GM21367 (cell line): ENCODE results near the gene OR4D2.
"Not testable (repeated sequence)": the region's sequence is repeated elsewhere in the genome, so short reads cannot be mapped to it uniquely, and the experiment has no call there.

Experiments used
- ATAC-seq: cut with Tn5 transposase; IDR thresholded peaks from one replicate; pipeline ENCODE4 v1.9.1; 2021; ENCODE audit not compliant: unreplicated experiment

Gene OR4D2

DNA sequence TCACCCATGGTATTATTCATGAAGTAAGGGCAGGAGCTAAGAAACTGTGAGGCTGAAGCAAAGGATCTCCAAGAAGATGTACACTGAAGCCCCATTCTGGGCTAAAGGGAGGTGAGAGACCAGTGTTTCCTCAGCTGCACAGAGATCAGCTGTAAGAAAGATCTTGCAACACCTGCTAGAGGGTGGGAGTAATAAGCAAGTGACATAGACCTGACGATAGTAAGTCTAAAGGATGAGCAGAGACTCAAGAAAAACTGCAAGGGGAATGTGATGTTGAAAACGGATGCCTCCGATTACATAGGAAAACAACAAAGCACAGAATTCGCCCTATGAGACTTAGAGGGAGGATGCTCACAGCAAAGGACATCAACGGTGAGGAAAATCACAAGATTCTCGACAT lies at the start of gene OR4D2:
TSS of gene OR4D2 (plus strand) at position 301 of the 400 bp plus-strand sequence. CDS start 2,674 bp downstream, outside the sequence.
- ATAC-seq, result no peak

DNA sequence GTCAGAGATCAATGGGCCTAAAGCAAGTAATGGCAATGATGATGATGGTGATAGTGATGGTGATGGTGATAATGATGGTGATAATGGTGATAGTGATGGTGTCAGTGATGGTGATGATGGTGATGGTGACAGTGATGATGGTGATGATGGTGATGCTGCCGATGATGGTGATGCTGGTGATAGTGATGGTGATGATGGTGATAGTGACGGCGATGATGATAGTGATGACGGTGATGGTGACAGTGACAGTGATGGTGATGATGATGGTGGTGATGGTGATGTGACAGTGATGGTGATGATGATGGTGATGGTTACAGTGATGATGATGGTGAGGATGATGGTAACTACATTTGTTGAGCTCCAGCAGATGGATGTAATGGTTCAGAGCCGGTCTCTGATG lies 49.4 kb upstream of the OR4D2 start:
- no peak for ATAC-seq

DNA sequence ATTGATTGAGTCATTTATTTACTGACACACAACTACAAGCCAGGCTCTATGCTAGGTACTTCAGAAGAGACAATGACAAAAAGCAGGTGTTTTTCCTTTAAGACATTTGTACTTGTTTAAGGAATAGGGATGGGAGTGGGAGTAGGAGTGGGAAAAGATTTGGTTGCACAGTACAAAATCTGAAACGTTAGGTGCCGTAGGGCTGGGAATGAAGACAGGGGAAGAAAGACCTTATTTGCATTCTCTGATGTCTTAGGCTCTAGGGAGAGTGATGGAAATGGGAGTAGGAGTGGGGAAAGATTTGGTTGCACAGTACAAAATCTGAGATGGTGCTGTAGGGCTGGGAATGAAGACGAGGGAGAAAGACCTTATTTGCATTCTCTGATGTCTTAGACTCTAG lies 47.3 kb upstream of the OR4D2 start:
- ATAC-seq, result no peak

GRCh38 chr17:58120195-58120822 lies 46.5 kb upstream of the OR4D2 start:
- ATAC-seq, result no peak

GRCh38 chr17:58121925-58122324 lies 44.9 kb upstream of the OR4D2 start:
- ATAC-seq, result no peak

DNA sequence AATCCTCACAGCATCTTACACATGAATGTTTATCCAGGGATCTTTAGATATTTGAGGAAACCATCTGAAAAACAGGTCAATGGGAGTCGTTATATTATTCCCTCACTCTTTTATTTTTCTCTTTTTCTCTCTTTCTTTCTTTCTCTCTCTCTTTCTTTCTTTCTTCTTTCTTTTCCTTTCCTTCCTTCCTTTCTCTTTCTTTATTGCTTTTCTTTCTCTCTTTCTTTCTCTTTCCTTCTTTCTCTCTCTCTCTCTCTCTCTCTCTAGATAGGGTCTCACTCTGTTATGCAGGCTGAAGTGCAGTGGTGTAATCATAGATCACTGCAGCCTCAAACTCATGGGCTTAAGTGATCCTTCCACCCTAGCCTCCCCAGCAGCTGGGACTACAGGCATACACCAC lies 38.9 kb upstream of the OR4D2 start:
- ATAC-seq, result no peak

DNA sequence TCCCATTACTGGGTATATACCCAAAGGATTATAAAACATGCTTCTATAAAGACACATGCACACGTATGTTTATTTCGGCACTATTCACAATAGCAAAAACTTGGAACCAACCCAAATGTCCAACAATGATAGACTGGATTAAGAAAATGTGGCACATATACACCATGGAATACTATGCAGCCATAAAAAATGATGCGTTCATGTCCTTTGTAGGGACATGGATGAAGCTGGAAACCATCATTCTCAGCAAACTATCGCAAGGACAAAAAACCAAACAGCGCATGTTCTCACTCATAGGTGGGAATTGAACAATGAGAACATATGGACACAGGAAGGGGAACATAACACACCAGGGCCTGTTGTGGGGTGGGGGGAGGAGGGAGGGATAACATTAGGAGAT lies 34.1 kb upstream of the OR4D2 start:
- not testable (repeated sequence) for ATAC-seq

DNA sequence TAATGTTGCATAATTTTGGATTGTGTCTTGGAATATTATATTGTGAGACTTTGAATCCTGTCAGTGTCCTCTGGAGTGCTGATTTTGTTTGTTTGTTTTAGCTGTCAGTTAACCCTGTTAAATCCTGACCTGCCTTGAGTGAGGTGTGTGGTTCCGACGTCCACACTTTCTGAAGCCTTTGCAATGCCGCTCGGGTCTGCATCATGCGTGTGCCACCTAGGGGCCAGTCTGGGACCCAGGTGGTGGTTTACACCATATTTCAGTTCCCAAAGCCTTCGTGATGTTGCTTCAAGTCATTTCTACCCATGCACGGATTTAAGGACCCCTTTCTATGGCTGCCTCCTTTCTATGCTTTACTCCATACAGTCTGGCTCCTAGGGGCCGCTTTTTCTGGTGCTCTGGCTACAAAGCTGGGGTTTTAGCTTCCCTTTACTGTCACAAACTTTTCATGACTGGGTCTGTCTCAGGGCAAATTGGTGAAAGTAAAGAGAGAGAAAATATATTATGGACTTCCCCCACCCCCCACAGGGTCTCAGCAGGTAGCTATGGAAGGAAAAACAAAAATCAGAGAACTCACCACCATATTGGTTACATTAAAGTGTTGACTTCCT lies 30.0 kb upstream of the OR4D2 start:
- ATAC-seq, result no peak

GRCh38 chr17:58141505-58141904 lies 25.3 kb upstream of the OR4D2 start:
- ATAC-seq, result no peak

GRCh38 chr17:58143335-58143734 lies 23.4 kb upstream of the OR4D2 start:
- ATAC-seq, result not testable (repeated sequence)

DNA sequence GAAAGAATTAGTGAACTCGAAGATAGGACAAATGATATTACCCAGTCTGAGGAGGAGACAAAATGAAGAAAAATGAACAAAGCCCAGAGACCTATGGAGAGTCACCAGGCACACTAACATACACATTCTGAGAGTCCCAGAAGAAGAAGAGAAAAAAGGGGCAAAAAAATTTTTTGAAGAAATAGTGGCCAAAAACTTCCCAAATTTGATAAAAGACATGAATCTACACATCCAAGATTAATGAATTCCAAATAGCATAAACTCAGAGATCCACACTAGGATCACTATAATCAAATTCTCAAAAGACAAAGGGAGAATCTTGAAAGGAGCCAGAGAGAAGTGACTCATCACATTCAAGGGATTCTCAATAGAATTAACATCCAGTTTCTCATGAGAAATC lies 22.0 kb upstream of the OR4D2 start:
- ATAC-seq, result no peak

DNA sequence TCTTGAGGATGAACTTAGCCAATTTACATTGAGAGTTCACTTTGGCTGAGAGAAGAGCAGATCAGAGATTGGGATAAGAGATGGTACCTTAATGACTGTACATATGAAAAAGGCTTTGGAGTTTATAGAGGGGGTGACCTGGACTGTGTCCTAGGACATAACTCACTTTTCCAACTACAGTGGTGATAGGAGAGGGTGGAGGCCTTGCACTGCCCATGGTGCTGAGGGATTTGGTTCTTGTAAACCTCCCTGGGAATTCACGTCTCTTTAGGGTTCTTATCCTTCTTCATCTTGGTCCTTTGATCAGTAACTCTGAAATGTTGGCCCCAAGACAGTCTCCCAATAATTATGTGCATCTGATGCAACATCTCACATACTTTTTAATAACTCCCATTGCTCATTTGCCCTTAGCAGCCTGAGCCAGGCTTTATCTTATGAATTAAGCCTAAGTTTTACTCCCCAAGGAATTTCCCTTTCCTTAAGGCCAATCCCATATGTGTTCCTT lies 18.8 kb upstream of the OR4D2 start, which contains the start of gene OR4D1:
TSS of gene OR4D1 (plus strand) at position 455 of the 505 bp plus-strand sequence. CDS start 6,770 bp downstream, outside the sequence.
- ATAC-seq, result no peak

GRCh38 chr17:58148609-58149008 lies 18.2 kb upstream of the OR4D2 start:
- no peak for ATAC-seq

DNA sequence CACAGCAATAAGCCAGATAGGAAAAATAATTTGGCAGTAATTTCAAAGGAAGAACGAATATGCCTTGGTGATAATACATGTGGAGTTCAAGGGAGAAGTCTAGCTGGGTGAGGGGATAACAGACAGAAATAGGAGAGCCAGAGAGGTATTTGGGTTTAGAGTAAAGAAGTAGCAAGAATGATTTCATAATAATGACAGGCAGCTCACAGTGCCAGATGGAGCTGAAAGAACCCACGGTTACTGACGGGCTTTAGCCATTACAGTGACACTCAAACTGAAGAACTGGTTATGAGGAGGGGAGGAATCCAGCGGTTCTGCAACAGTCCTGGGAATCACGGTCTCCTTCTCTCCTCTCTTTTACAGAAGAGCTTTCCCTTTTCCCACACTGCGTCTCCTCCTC lies 16.4 kb upstream of the OR4D2 start:
- no peak for ATAC-seq

DNA sequence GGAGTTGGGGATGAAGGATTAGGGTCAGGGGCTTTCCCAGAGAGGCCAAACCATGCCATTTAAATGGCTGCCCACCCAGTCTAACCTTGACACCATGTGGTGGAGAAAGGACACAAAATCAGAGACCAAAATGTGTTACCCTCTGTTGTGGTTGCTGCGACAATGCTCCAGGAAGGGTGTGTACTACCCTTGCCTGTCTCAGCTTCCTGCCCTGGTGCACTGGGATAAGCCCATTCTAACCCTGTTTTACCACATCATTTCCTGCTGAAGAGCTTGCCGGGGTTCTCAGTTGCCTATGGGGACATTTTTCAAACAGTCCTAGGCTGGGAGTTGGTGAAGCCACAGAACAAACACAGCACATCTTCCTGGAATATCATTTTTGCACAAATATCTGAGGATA lies 13.7 kb upstream of the OR4D2 start:
- ATAC-seq, result no peak

DNA sequence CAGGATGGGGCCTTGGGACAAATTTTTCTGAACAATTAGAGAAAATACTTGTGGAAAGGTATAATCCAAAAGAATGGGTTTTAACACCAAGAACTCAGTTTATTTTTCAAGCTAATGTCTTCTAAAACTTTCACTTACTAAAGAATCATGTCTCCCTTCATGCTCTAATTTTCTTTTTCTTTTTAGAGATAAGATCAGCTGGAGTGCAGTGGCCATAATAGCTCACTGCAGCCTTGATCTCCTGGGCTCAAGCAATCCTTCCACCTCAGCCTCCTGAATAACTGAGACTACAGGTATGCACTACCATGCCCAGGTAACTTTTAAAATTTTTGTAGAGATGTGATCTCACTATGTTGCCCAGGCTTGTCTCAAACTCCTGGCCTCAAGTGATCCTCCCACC lies 13.1 kb upstream of the OR4D2 start:
- no peak for ATAC-seq

DNA sequence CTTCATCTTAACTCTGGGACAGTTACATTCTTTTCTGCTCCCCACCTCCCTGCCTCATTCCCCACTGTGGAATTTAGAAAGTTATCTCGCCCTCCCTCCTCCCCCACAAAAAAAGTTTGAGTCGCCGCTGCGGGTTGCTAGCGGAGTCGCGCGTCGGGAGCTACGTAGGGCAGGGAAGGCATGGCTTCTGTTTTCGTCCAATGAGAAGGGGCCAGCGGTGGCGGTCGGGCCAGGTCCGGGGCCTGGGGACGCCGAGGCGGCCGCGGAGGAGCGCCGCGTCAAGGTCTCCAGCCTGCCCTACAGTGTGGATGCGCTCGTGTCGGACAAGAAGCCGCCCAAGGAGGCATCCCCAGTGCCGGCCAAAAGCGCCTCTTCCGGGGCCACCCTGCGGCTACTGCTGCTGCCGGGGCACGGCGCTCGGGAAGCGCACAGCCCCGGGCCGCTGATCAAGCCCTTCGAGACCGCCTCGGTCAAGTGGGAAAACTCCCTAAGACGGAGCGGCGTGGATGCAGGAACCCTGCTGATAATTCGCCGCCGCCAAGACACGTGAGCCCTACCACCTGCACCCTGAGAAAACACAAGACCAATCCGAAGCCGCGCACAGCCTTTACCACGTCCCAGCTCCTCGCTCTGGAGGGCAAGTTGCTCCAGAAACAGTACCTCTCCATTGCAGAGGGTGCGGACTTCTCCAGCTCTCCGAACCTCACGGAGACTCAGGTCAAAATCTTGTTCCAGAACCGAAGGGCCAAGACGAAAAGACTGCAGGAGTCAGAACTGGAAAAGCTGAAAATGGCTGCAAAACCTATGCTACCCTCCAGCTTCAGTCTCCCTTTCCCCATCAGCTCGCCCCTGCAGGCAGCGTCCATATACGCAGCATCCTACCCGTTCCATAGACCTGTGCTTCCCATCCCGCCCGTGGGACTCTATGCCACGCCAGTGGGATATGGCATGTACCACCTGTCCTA lies 9.7 kb upstream of the OR4D2 start:
- ATAC-seq, result no peak

GRCh38 chr17:58158181-58158580 lies 8.6 kb upstream of the OR4D2 start:
- no peak for ATAC-seq

DNA sequence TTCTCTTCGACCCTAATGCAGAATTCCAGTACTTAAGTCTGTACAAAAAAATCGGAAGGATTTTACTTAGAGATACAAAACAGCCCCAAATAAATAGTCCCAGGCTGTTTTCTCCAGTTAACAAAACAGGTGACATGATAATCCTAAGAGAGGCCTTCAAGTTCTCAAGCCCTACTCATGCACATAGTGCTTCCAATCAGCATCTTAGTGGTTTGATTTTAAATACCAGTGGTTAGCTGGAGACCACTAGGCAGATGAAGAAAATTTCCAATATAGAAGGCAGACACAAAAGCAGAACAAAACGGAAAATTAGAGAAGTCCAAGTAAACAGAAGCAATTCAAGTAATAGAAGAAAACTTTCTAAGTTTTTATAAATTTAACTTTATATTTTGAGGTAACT lies 5.2 kb upstream of the OR4D2 start:
- ATAC-seq, result no peak

- ATAC-seq, result no peak
Observed at GRCh38 chr17:58165981-58166380, 801 bp upstream of the OR4D2 start.

- ATAC-seq, result no peak
Observed at GRCh38 chr17:58170622-58171021, 3.8 kb downstream of the OR4D2 start.
